Neural cell (in vitro differentiated cells): ENCODE data around the gene ACTL10. TPM values are rescaled to one million over a fixed set of nuclear protein-coding genes. Genes with fewer than 3 reads are reported as not detected.

Source experiments
- H2AFZ ChIP-seq: fragments of 200-600, 300-800 bp; sonication (generic), shearing (Covaris generic); 2 replicates; pipeline ENCODE4 v1.6.0; 2014; ENCODE audit warnings: low read depth, mild to moderate bottlenecking, antibody characterized with exemption, low read length, moderate library complexity
- H3F3A ChIP-seq: fragments of 200-600 bp; shearing (Covaris generic); 2 replicates; pipeline ENCODE4 v1.6.1; 2016; ENCODE audit warnings: mild to moderate bottlenecking, moderate library complexity, mixed read lengths, antibody characterized with exemption, low read length; ENCODE audit not compliant: insufficient read depth, poor library complexity, severe bottlenecking
- H3K27ac ChIP-seq: fragments of 200-600, 300-800 bp; sonication (generic), shearing (Covaris generic); 2 replicates; pipeline ENCODE4 v1.5.1; 2014; ENCODE audit warnings: mild to moderate bottlenecking, low read length, moderate library complexity
- H3K27me3 ChIP-seq: fragments of 300-800, 200-600 bp; sonication (generic), shearing (Covaris generic); 2 replicates; pipeline ENCODE4 v1.6.0; 2014; ENCODE audit warnings: mild to moderate bottlenecking, low read depth, low read length, moderate library complexity; ENCODE audit not compliant: insufficient read depth
- H3K36me3 ChIP-seq: fragments of 300-800, 200-600 bp; sonication (generic), shearing (Covaris generic); 2 replicates; pipeline ENCODE4 v1.5.1; 2014; ENCODE audit warnings: mild to moderate bottlenecking, antibody characterized with exemption, low read length, moderate library complexity; ENCODE audit not compliant: insufficient read depth
- H3K4me2 ChIP-seq: fragments of 300-800, 200-600 bp; sonication (generic), shearing (Covaris generic); 2 replicates; pipeline ENCODE4 v1.6.0; 2014; ENCODE audit warnings: mild to moderate bottlenecking, low read length
- H3K4me3 ChIP-seq: fragments of 300-800, 200-600 bp; sonication (generic), shearing (Covaris generic); 2 replicates; pipeline ENCODE4 v1.5.1; 2014; ENCODE audit warnings: mild to moderate bottlenecking, low read length, moderate library complexity
- H3K79me2 ChIP-seq: fragments of 200-600 bp; shearing (Covaris generic); replicated peaks from 2 replicates; pipeline ENCODE4 v1.6.0; 2014; ENCODE audit warnings: mild to moderate bottlenecking, low read length, moderate library complexity; ENCODE audit not compliant: insufficient read depth
- H3K9ac ChIP-seq: fragments of 300-800, 200-600 bp; sonication (generic), shearing (Covaris generic); 2 replicates; pipeline ENCODE4 v1.6.1; 2016; ENCODE audit warnings: mild to moderate bottlenecking, low read length, mixed read lengths
- H3K9me2 ChIP-seq: fragments of 200-600 bp; shearing (Covaris generic); 2 replicates; pipeline ENCODE4 v1.6.1; 2016; ENCODE audit warnings: mild to moderate bottlenecking, low read length, mixed read lengths; ENCODE audit not compliant: insufficient read depth
- H3K9me3 ChIP-seq: fragments of 200-600, 300-800 bp; sonication (generic), shearing (Covaris generic); 2 replicates; pipeline ENCODE4 v1.6.1; 2016; ENCODE audit warnings: mild to moderate bottlenecking, mixed run types, low read length, moderate library complexity, mixed read lengths
- H4K20me1 ChIP-seq: fragments of 200-600 bp; shearing (Covaris generic); 2 replicates; pipeline ENCODE4 v1.6.1; 2016; ENCODE audit warnings: mild to moderate bottlenecking, mixed run types; ENCODE audit not compliant: insufficient read depth
- EP300 ChIP-seq: fragments of 450-650 bp; conservative IDR thresholded peaks from 2 replicates; pipeline ENCODE4 v1.6.1; 2014; ENCODE audit warnings: antibody characterized with exemption, mild to moderate bottlenecking, moderate library complexity; ENCODE audit not compliant: poor library complexity, severe bottlenecking
- EZH2 ChIP-seq: fragments of 200-600, 300-800 bp; shearing (Covaris generic), sonication (generic); IDR thresholded peaks from 2 replicates; pipeline ENCODE4 v1.6.1; 2014; ENCODE audit warnings: antibody characterized with exemption, low read length, borderline replicate concordance, mild to moderate bottlenecking; ENCODE audit not compliant: insufficient read depth, poor library complexity, severe bottlenecking
- MXI1 ChIP-seq: fragments of 450-650 bp; conservative IDR thresholded peaks from 2 replicates; pipeline ENCODE4 v1.6.1; 2014; ENCODE audit warnings: antibody characterized with exemption, mild to moderate bottlenecking; ENCODE audit not compliant: poor library complexity, severe bottlenecking
- POLR2AphosphoS5 ChIP-seq: IDR thresholded peaks from 2 replicates; pipeline ENCODE4 v1.6.1; 2012
- RAD21 ChIP-seq: fragments of 450-650 bp; conservative IDR thresholded peaks from 2 replicates; pipeline ENCODE4 v1.6.1; 2014; ENCODE audit warnings: antibody characterized with exemption, mild to moderate bottlenecking, moderate library complexity
- SMC3 ChIP-seq: fragments of 450-650 bp; conservative IDR thresholded peaks from 2 replicates; pipeline ENCODE4 v1.6.1; 2014; ENCODE audit warnings: antibody characterized with exemption, mild to moderate bottlenecking, moderate library complexity; ENCODE audit not compliant: poor library complexity
- TAF1 ChIP-seq: IDR thresholded peaks from 2 replicates; pipeline ENCODE4 v1.6.1; 2012; ENCODE audit warnings: low read depth
- polyA plus RNA-seq: library from polyadenylated mRNA; depleted of rRNA; stranded (reverse); fragments of >200 nt; gene quantifications from 2 replicates; pipeline ENCODE4 v1.2.3, GENCODE V29; 2014
- TF ChIP-seq, protein P1 (sequence below): IDR thresholded peaks from 2 replicates; pipeline ENCODE4 v1.6.1; 2012; ENCODE audit warnings: borderline replicate concordance
- TF ChIP-seq, protein P2 (sequence below): fragments of 450-650 bp; IDR thresholded peaks from 2 replicates; pipeline ENCODE4 v1.5.1; 2014; ENCODE audit warnings: antibody characterized with exemption, mild to moderate bottlenecking, moderate library complexity; ENCODE audit not compliant: poor library complexity, severe bottlenecking

ACTL10 gene
- polyA plus RNA-seq, 1 donor from 2014 or later = not detected

DNA sequence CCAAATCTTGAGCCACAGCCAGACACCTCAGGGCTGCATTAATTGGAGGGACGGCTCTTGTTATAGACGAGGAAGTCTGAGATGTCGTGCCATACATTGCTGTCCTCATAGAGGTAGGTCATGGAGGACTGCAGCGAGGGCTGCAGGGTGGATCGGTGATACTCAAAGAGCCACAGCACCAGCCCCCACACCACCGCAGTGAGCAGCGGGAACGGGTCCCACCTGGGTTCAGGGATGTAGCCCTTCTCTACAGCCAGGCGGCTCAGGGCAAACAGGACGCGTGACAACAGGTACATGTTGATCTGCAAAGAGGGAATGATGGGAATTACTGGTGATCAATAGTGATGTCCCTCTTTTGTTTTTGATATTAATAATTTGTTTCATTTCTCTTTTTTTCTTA, 40.9 kb downstream of the ACTL10 start:
- H3K79me2 ChIP-seq = no peaks in the 10 kb centered on the region
- H3K27ac ChIP-seq = no peak overlapping the region

DNA sequence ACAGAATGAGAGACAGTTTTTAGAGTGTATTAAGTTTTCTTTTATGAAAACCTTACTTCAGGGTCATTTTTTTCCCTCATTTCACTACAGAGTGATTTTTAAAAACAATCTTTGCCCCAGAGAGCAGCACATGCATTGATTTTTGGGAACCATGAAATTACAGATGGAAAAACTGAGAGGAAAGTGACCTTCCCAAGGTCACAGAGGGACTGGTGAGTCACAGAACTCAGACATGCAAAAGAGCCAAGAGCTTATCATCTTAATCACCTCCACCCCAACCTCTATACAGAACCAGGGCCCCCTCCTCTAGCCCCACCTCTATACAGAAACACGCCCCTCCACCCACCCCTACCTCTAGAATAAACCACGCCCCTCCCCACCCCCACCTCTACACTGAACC, 42.7 kb downstream of the ACTL10 start:
- H3K4me2 ChIP-seq = no peak overlapping the region
- no peaks in the 10 kb centered on the region for H4K20me1 ChIP-seq
- H3F3A ChIP-seq = no peaks in the 10 kb centered on the region
- H3K79me2 ChIP-seq = no peaks in the 10 kb centered on the region
- H3K36me3 ChIP-seq = no peaks in the 10 kb centered on the region
- no peaks in the 10 kb centered on the region for H3K9me2 ChIP-seq
- no peaks in the 10 kb centered on the region for H3K27me3 ChIP-seq
- no peaks in the 10 kb centered on the region for H3K9me3 ChIP-seq
- H2AFZ ChIP-seq = no peak overlapping the region
- no peak overlapping the region for H3K27ac ChIP-seq
- TF ChIP-seq, protein P1, sequence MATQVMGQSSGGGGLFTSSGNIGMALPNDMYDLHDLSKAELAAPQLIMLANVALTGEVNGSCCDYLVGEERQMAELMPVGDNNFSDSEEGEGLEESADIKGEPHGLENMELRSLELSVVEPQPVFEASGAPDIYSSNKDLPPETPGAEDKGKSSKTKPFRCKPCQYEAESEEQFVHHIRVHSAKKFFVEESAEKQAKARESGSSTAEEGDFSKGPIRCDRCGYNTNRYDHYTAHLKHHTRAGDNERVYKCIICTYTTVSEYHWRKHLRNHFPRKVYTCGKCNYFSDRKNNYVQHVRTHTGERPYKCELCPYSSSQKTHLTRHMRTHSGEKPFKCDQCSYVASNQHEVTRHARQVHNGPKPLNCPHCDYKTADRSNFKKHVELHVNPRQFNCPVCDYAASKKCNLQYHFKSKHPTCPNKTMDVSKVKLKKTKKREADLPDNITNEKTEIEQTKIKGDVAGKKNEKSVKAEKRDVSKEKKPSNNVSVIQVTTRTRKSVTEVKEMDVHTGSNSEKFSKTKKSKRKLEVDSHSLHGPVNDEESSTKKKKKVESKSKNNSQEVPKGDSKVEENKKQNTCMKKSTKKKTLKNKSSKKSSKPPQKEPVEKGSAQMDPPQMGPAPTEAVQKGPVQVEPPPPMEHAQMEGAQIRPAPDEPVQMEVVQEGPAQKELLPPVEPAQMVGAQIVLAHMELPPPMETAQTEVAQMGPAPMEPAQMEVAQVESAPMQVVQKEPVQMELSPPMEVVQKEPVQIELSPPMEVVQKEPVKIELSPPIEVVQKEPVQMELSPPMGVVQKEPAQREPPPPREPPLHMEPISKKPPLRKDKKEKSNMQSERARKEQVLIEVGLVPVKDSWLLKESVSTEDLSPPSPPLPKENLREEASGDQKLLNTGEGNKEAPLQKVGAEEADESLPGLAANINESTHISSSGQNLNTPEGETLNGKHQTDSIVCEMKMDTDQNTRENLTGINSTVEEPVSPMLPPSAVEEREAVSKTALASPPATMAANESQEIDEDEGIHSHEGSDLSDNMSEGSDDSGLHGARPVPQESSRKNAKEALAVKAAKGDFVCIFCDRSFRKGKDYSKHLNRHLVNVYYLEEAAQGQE = no peak
- TF ChIP-seq RAD21 (no peak), EZH2 (no peak), TAF1 (no peak), MXI1 (no peak), POLR2AphosphoS5 (no peak), EP300 (no peak), SMC3 (no peak)
- TF ChIP-seq, protein P2, sequence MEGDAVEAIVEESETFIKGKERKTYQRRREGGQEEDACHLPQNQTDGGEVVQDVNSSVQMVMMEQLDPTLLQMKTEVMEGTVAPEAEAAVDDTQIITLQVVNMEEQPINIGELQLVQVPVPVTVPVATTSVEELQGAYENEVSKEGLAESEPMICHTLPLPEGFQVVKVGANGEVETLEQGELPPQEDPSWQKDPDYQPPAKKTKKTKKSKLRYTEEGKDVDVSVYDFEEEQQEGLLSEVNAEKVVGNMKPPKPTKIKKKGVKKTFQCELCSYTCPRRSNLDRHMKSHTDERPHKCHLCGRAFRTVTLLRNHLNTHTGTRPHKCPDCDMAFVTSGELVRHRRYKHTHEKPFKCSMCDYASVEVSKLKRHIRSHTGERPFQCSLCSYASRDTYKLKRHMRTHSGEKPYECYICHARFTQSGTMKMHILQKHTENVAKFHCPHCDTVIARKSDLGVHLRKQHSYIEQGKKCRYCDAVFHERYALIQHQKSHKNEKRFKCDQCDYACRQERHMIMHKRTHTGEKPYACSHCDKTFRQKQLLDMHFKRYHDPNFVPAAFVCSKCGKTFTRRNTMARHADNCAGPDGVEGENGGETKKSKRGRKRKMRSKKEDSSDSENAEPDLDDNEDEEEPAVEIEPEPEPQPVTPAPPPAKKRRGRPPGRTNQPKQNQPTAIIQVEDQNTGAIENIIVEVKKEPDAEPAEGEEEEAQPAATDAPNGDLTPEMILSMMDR = no peak
- H3K4me3 ChIP-seq = no peak overlapping the region
- no peak overlapping the region for H3K9ac ChIP-seq

More for the DNA sequence above, 40.9 kb downstream of the ACTL10 start:
- H4K20me1 ChIP-seq = no peaks in the 10 kb centered on the region
- H3K4me3 ChIP-seq = no peak overlapping the region
- H3F3A ChIP-seq = no peaks in the 10 kb centered on the region
- no peak overlapping the region for H3K4me2 ChIP-seq
- no peaks in the 10 kb centered on the region for H3K9me3 ChIP-seq
- no peak overlapping the region for H2AFZ ChIP-seq
- TF ChIP-seq, protein P1 = no peak
- TF ChIP-seq EP300 (no peak), EZH2 (no peak), TAF1 (no peak), RAD21 (no peak), POLR2AphosphoS5 (no peak)
- no peaks in the 10 kb centered on the region for H3K36me3 ChIP-seq
- no peaks in the 10 kb centered on the region for H3K9me2 ChIP-seq
- no peaks in the 10 kb centered on the region for H3K27me3 ChIP-seq
- no peak overlapping the region for H3K9ac ChIP-seq
